ENCODE results near the gene RTEL1. TPM values are rescaled to one million over a fixed set of nuclear protein-coding genes. Genes with fewer than 3 reads are reported as not detected.

The RTEL1 gene
- total and polyA plus RNA-seq, 9 of the 15 experiments (the other 6 are each of a cell fraction or from before 2014, with no cell fraction given), result 0.36 to 61.0 (median 17.9) TPM

DNA sequence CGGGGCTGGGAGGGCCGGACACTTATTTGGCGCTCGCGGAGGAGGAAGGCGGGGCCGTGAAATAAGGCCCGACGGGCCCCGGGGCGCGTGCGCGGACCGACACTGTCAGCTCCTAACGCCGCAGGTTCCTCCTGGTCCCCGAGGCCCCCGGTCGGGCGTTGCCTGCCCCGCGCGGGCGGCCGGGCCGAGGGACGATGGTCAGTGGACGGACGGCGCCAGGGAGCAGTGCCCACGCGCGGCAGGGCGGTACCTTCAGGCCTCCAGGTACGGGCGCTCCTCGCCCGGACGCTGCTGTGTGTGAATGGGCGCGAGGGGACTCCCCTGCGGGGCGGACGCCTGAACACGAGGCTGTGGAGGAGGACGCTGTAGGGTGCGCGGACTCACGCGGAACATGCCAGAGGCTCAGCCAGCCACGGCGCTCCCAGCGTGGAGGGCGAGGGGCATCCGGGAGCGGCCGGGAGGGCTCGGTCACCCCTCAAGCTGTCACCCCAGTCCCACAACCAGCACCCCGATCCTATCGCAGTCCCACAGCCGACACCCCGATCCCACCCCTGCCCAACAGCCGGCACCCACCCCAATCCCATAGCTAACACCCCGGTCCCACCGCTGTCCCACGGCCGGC is 30.9 kb upstream of the RTEL1 start (continued):
- TF ChIP-seq, protein P1, sequence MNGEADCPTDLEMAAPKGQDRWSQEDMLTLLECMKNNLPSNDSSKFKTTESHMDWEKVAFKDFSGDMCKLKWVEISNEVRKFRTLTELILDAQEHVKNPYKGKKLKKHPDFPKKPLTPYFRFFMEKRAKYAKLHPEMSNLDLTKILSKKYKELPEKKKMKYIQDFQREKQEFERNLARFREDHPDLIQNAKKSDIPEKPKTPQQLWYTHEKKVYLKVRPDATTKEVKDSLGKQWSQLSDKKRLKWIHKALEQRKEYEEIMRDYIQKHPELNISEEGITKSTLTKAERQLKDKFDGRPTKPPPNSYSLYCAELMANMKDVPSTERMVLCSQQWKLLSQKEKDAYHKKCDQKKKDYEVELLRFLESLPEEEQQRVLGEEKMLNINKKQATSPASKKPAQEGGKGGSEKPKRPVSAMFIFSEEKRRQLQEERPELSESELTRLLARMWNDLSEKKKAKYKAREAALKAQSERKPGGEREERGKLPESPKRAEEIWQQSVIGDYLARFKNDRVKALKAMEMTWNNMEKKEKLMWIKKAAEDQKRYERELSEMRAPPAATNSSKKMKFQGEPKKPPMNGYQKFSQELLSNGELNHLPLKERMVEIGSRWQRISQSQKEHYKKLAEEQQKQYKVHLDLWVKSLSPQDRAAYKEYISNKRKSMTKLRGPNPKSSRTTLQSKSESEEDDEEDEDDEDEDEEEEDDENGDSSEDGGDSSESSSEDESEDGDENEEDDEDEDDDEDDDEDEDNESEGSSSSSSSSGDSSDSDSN (IDR thresholded peaks at IDR 0.05; ENCODE audit: borderline replicate concordance in 1 of 2, low read depth in 2 of 2, low read length in 2 of 2), result peak; percentile 82 to 87; a peak in 3 of 4 replicates
- TF ChIP-seq PHB (CRISPR knock-in tag; IDR thresholded peaks at IDR 0.05) (0 out of 2 replicates have a peak, but pooled peaks have one; percentile 23), TEAD1 (CRISPR knock-in tag; IDR thresholded peaks at IDR 0.05) (peak in 1 of 2 experiments; percentile 84; a peak in 2 of 4 replicates), ZNF780A (CRISPR knock-in tag; IDR thresholded peaks at IDR 0.05) (no peak), YY1 (IDR thresholded peaks at IDR 0.05; ENCODE audit: borderline replicate concordance in 1 of 3, control insufficient read depth in 1 of 3, extremely low read depth in 1 of 3, insufficient read depth in 3 of 3, insufficient read length in 1 of 3, insufficient replicate concordance in 2 of 3, low read depth in 1 of 3, low read length in 2 of 3) (peak in 2 of 3 experiments; percentile 20 to 24), POLR2B (IDR thresholded peaks at IDR 0.05; ENCODE audit: low read depth, partially characterized antibody) (peak; percentile 83), ZBTB11 (CRISPR knock-in tag; IDR thresholded peaks at IDR 0.05) (peak in 2 of 3 experiments; percentile 56 to 74; a peak in 4 of 6 replicates), JUND (IDR thresholded peaks at IDR 0.05; ENCODE audit: borderline replicate concordance, low read depth, low read length) (no peak), JUND (tag; IDR thresholded peaks at IDR 0.05; ENCODE audit: borderline replicate concordance, low read depth, low read length) (no peak; the same call in 2 of the 3 replicates), EP400 (IDR thresholded peaks at IDR 0.05) (peak; percentile 83; the same call in 1 of the 2 replicates), ZNF511 (CRISPR knock-in tag; IDR thresholded peaks at IDR 0.05) (0 out of 2 replicates have a peak, but pooled peaks have one; percentile 34), CTBP1 (IDR thresholded peaks at IDR 0.05; ENCODE audit: borderline replicate concordance) (peak; percentile 80), PCBP2 (IDR thresholded peaks at IDR 0.05; ENCODE audit: low read depth, low read length, poor library complexity, severe bottlenecking) (no peak), ZNF830 (CRISPR knock-in tag; IDR thresholded peaks at IDR 0.05) (peak; percentile 90; the same call in 1 of the 2 replicates), ZBTB1 (CRISPR knock-in tag; IDR thresholded peaks at IDR 0.05; ENCODE audit: borderline replicate concordance, low read depth) (peak; percentile 77), SAFB (IDR thresholded peaks at IDR 0.05; ENCODE audit: borderline replicate concordance, low read depth, low read length) (peak; percentile 70; the same call in 1 of the 2 replicates)
